Cortex of kidney (tissue), 1 donor: ENCODE results near the gene EIF2A.
"Not testable (repeated sequence)": the region's sequence is repeated elsewhere in the genome, so short reads cannot be mapped to it uniquely, and the experiment has no call there.

Source experiments
- DNase-seq: peaks from one replicate; lab custom pipeline; 2025; lab: John Stamatoyannopoulos, UW

EIF2A gene

DNA sequence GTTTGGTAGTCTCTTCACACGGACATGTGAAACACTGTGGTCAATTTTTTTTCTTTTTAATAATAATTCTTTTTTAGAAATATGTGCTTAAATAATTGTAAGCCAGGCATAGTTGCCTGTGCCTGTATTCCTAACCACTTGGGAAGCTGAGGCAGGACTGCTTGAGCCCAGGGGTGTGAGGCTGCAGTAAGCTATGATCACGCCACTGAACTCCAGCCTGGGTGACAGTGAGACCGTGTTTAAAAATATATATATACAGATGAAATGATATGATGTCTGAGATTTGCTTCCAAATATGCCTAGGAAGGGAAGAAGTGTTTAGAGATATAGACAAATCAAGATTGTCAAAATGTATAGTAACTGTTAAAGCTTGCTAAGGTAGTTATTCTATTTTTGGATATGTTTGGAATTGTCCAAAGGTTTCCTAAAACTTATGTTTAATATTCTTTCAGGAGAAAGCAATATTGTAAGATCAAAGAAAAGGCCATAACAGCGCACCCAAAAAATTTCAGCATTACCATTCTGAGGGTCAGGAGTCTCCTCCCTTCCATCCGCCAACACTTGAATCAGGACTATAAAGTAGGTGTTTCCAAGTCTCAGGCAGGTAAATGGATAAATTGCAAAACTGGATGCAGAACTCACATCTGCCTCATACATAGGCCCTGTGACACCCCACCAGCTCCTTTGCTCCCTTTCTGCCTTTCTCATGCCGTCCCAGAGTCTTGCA, 56.0 kb downstream of the EIF2A start:
- DNase-seq: no peak

- peak; percentile 78 for DNase-seq
Observed at GRCh38 chr3:150603153-150603979, 56.8 kb downstream of the EIF2A start, which contains the start of gene SELENOT. SELENOT (plus strand) TSS chr3:150603321; CDS start chr3:150603363, 42 bp downstream.

- DNase-seq: no peak
Observed at GRCh38 chr3:150603980-150604319, 57.4 kb downstream of the EIF2A start.

GRCh38 chr3:150605998-150606641, 59.5 kb downstream of the EIF2A start:
- DNase-seq: no peak

- DNase-seq: no peak
Observed at GRCh38 chr3:150607267-150608065, 60.9 kb downstream of the EIF2A start.

- no peak for DNase-seq
Observed at GRCh38 chr3:150609988-150610387, 63.4 kb downstream of the EIF2A start.

DNA sequence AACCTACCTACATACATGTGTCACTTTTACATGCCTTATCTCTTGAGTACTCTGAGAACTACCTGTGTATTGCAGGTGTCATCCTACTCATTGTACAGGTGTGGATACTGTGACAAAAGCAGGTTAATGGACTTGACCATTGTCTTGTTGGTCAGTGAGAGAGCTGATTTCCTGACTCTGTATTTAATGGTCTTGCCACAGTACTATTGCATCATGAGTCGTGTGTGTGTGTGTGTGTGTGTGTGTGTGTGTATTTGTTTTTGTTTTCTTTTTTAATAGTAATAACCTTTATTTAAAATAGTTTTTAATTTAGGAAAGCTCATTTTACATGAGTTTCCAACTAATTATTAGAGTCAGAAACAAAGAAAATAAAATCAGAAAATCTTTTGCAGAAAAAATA, 64.2 kb downstream of the EIF2A start:
- no peak for DNase-seq

DNA sequence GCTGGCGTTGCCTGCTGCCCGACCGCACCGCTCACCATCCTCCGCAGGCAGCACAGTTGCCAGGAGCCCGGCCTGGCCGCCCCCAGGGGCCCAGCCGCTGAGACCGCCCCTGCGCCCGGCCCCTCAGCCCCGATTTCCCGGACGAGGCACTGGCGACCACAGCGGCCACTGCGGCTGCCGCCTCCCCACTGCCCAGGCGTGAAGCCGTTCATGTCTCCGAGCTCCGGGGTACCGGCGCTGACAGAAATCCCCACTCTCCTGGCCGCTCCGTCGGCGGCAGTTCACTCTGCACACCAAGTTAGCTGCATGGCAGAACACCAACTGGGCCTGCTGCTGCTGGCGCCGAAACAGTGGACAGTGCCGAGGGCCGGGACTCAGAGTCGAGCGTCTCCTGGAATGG, 65.1 kb downstream of the EIF2A start:
- no peak for DNase-seq

GRCh38 chr3:150612494-150612893, 65.9 kb downstream of the EIF2A start:
- DNase-seq: no peak

DNA sequence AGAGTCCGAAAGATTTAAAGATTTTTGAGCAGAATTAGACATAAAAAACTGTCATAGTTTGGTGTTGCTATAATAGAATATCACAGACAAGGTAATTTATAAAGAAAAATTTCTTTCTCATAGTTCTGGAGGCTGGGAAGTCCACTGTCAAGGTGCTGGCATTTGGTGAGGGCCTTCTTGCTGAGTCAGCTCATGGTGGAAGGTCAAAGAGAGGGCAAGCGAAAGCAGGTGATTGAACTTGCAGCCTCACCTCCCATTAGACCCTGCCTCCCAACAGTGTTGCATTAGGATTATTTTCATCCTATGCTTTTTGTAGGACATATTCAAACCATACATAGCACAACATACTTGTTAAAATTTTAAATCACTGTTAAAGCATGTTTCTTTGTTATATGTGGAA, 66.4 kb downstream of the EIF2A start:
- no peak for DNase-seq

DNA sequence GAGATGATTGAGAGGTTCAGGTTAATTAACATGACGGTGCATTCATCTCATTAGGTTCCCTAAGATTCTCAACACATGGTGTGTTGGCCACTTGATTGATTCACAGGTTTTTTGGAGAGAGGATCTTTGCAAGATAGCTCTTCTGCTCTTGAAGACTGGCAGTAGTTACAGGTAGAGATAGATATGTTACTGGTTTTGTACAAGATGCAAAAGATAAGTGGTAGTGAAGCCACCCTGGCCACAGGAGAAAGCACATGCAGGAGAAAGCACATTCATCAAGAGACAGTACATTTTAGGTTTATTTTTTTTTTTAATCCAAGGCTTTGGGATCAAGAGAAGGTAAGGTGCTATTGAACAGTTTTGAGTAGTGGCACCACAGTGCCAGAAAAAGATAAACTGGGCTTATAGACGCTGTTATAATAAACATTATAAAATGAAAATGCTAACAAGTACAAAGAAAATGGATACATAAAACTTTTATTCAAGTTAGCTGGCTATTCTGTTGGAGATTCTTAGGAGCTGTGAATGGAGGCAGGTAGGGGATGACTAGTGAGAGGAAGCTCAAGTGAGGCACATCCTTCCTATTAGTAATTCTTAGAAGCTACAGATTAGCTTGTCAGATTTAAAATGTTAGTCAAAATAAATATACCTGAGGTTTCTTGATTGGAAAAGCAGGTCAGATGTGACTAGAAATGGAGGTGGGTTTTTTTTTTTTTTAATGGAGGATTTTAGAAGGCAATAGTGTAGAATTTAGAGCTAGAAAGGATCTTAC, 67.3 kb downstream of the EIF2A start:
- no peak for DNase-seq

DNA sequence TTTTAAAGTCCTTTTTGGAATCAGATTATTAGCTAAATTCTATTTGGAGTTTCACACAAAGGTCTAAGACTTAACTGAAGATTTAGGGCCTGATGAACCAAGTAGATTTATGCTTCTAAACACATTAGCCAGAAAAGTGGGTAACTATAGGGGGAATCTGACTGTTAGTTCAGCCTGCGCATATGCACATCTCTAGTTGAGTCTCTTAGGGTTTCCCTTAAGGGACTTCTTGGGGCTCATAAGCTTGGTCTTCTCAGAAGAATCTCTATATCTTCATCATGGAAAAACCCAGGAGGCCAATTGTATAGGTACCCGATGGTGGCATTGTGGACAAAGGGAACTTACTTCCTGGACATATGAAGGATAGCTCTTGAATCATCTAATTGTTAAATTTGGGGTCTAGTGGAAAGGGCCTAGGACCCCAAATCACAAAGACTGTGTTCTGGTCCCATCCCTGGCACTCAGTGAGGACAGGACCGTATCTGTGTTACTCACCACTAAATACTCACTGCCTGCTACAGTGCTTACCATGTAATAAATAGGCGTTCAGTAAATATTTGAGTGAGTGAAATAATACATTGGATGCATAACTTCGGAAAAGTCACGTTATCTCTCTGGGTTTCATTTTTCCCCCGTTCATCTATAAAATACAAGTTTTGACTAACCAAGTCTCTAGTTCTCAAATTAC, 73.6 kb downstream of the EIF2A start:
- DNase-seq: no peak

GRCh38 chr3:150622955-150623354, 76.4 kb downstream of the EIF2A start:
- DNase-seq: not testable (repeated sequence)

DNA sequence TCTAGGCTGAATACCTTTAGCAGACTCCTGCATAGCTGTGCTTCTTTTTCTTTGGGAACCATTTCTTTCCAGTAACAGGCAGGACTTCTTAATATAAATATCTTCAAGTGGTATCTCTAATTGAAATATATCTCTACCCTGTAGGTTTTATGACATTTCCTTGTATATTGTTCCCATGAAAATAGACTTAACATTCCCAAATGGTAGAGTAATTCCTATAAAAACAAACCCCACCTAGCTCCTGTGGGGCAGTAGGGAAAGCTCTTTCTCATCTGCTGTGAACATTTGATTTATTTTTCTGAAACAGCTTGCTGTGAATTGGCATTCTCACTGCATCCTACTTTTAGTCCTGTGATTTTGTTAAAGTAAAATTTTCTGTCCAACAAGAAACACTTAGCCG, 77.4 kb downstream of the EIF2A start:
- no peak for DNase-seq

DNA sequence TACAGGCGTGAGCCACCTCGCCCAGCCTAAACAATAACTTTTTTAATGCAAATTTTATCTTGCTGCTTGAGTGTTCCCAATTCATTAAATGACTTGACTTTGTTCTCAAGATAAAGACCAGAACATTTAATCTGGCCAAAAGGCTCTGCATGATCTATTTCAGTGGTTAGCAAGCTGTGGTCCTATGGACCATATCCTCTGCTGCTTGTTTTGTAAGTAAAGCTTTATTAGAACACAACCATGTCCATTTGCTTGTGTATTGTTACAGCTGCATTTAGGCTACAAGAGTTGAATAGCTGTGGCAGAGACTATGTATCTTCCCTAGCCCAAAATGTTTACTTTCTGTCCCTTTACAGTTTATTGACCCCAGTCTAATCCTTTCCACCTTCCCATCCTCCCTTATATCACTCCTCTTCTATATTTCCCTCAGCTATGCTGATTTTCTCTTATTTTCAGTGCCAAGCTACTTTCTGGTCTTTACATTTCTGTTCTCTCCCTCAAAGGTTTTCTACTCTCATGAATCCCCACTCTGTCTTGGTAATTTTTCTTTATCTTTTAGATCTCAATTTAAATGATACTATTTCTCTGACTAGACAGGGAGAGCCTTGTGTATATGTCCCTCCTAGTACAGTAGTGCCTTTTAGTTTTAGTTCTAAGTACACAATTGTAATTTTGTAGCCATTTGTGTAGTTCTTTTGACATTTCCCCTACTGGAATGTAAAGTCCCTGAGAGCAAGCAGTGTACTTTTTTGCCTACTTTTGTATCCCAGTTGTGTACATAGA, 79.8 kb downstream of the EIF2A start:
- DNase-seq: no peak

DNA sequence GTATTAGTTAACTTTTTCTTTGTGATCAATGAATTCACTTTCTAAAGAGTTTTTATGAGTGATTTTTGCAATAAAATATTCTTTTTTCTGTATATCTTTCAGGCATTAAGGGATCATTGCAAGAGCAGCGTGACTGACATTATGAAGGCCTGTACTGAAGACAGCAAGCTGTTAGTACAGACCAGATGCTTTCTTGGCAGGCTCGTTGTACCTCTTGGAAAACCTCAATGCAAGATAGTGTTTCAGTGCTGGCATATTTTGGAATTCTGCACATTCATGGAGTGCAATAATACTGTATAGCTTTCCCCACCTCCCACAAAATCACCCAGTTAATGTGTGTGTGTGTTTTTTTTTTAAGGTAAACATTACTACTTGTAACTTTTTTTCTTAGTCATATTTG, 81.0 kb downstream of the EIF2A start:
- no peak for DNase-seq

DNA sequence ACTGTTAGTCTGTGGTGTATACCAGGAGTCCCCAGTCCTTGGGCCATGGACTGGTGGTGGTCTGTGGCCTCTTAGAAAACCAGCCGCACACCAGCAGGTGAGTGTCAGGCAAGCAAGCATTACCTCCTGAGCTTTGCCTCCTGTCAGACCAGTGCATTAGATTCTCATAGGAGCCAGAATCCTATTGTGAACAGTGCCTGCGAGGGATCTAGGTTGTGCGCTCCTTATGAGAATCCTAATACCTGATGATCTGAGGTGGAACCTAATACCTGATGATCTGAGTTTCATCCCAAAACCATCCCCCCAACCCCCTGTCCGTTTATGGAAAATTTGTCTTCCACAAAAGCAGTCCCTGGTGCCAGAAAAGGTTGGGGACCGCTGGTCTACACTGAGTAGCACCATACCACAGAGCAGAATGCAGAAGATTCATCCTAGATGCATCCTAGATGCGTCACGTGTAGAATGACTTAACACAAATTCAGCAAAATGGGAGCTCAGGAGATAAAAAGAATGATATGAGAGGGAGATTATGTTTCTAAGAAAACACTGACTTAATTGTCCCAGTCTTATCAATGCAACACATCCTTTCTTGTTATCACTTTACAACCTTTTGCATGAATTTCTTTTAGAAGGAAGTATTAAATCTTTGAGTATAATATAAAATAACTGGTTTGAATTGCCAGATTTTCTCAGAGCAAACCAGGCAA, 85.1 kb downstream of the EIF2A start:
- DNase-seq: no peak

- DNase-seq: no peak
Observed at GRCh38 chr3:150635076-150635475, 88.5 kb downstream of the EIF2A start.

GRCh38 chr3:150635526-150635925, 88.9 kb downstream of the EIF2A start:
- DNase-seq: no peak
